ENCODE data around the gene KCNJ10.

- TF ChIP-seq POLR2A (IDR thresholded peaks at IDR 0.05) (no peak), CTCF (IDR thresholded peaks at IDR 0.05) (no peak)
These were observed 25.6 kb upstream of the KCNJ10 start for GRCh38 chr1:160095382-160096105.
